GM23338 (cell line): ENCODE data around the gene SLN. TPM values are rescaled to one million over a fixed set of nuclear protein-coding genes. Genes with fewer than 3 reads are reported as not detected.

Experiments used
- ATAC-seq: fragments of 200-7000 bp; cut with Tn5 transposase; 3 replicates; pipeline ENCODE4 v1.9.1; 2020
- DNase-seq: peaks from one replicate; pipeline ENCODE4 v3.0.0-alpha.2; 2015; ENCODE audit warnings: low spot score
- H2AFZ ChIP-seq: fragments of 200-600 bp; sonication (generic); 2 replicates; pipeline ENCODE4 v1.8.0; 2016; ENCODE audit warnings: antibody characterized with exemption, mild to moderate bottlenecking, moderate library complexity
- H3F3A ChIP-seq: fragments of 200-600 bp; sonication (generic); replicated peaks from 2 replicates; pipeline ENCODE4 v1.8.0; 2017; ENCODE audit warnings: antibody characterized with exemption, mixed run types, low read depth
- H3K27ac ChIP-seq: fragments of 200-600 bp; sonication (generic); 2 replicates; pipeline ENCODE4 v1.6.1; 2016; ENCODE audit warnings: low read depth
- H3K27me3 ChIP-seq: fragments of 200-600 bp; sonication (generic); 2 replicates; pipeline ENCODE4 v1.8.0; 2016; ENCODE audit warnings: mild to moderate bottlenecking, mixed run types, moderate library complexity; ENCODE audit not compliant: insufficient read depth
- H3K36me3 ChIP-seq: fragments of 200-600 bp; sonication (generic); 2 replicates; pipeline ENCODE4 v1.8.0; 2016; ENCODE audit warnings: mild to moderate bottlenecking; ENCODE audit not compliant: insufficient read depth
- H3K4me1 ChIP-seq: fragments of 200-600 bp; sonication (generic); 2 replicates; pipeline ENCODE4 v1.8.0; 2016; ENCODE audit warnings: mild to moderate bottlenecking, moderate library complexity; ENCODE audit not compliant: insufficient read depth
- H3K4me2 ChIP-seq: fragments of 200-600 bp; sonication (generic); 2 replicates; pipeline ENCODE4 v1.7.1; 2017; ENCODE audit warnings: mixed run types
- H3K4me3 ChIP-seq: fragments of 200-600 bp; sonication (generic); 2 replicates; pipeline ENCODE4 v1.6.1; 2016; ENCODE audit warnings: mixed run types
- H3K79me2 ChIP-seq: fragments of 200-600 bp; sonication (generic); replicated peaks from 2 replicates; pipeline ENCODE4 v1.8.0; 2017; ENCODE audit warnings: mild to moderate bottlenecking; ENCODE audit not compliant: insufficient read depth
- H3K9me2 ChIP-seq: fragments of 200-600 bp; sonication (generic); 2 replicates; pipeline ENCODE4 v1.8.0; 2017; ENCODE audit not compliant: insufficient read depth
- H4K20me1 ChIP-seq: fragments of 200-600 bp; sonication (generic); replicated peaks from 2 replicates; pipeline ENCODE4 v1.8.0; 2017; ENCODE audit warnings: mild to moderate bottlenecking; ENCODE audit not compliant: insufficient read depth
- H3K27ac Mint-ChIP-seq: 2 replicates; pipeline ENCODE4 v1.8.0; 2020; ENCODE audit warnings: inconsistent platforms, mild to moderate bottlenecking, moderate library complexity, mixed read lengths
- H3K27me3 Mint-ChIP-seq: 3 replicates; pipeline ENCODE4 v1.8.0; 2022; ENCODE audit warnings: low read depth, mild to moderate bottlenecking, moderate library complexity, mixed read lengths, inconsistent platforms; ENCODE audit not compliant: insufficient read depth, poor library complexity
- H3K36me3 Mint-ChIP-seq: 3 replicates; pipeline ENCODE4 v1.8.0; 2021; ENCODE audit warnings: low read depth, mild to moderate bottlenecking, inconsistent platforms, moderate library complexity, mixed read lengths
- H3K4me1 Mint-ChIP-seq: 3 replicates; pipeline ENCODE4 v1.8.0; 2020; ENCODE audit warnings: mild to moderate bottlenecking, inconsistent platforms, mixed read lengths
- H3K4me3 Mint-ChIP-seq: 3 replicates; pipeline ENCODE4 v1.8.0; 2021; ENCODE audit warnings: moderate library complexity, mild to moderate bottlenecking, inconsistent platforms, mixed read lengths
- H3K9me3 Mint-ChIP-seq: 3 replicates; pipeline ENCODE4 v1.8.0; 2020; ENCODE audit warnings: moderate library complexity, mild to moderate bottlenecking, inconsistent platforms, mixed read lengths
- CREB1 ChIP-seq: fragments of 250-450 bp; sonication (Bioruptor Pico); IDR thresholded peaks from 2 replicates; pipeline ENCODE4 v1.5.0; 2020; ENCODE audit warnings: low read depth, mild to moderate bottlenecking, moderate library complexity
- CTCF ChIP-seq, 2 experiments: fragments of 200-600 bp in 1 of 2; sonication (generic) in 1 of 2; conservative IDR thresholded peaks; 2 replicates each; pipeline versions ENCODE4 v1.5.1 to v1.6.1; 2016 to 2017; ENCODE audit warnings: antibody characterized with exemption in 2 of 2, low read depth in 2 of 2, mild to moderate bottlenecking in 2 of 2, moderate library complexity in 1 of 2
- ETS1 ChIP-seq: IDR thresholded peaks from 2 replicates; pipeline ENCODE4 v1.6.1; 2016; ENCODE audit warnings: antibody characterized with exemption
- EZH2 ChIP-seq: fragments of 200-600 bp; sonication (generic); IDR thresholded peaks from one replicate; pipeline ENCODE4 v1.8.0; 2017; ENCODE audit warnings: antibody characterized with exemption, mild to moderate bottlenecking, low read depth; ENCODE audit not compliant: unreplicated experiment
- EZH2phosphoT487 ChIP-seq: fragments of 200-600 bp; sonication (generic); IDR thresholded peaks from one replicate; pipeline ENCODE4 v1.8.1; 2018; ENCODE audit warnings: antibody characterized with exemption; ENCODE audit not compliant: unreplicated experiment
- JUNB ChIP-seq: IDR thresholded peaks from one replicate; pipeline ENCODE4 v1.6.1; 2016; ENCODE audit warnings: antibody characterized with exemption; ENCODE audit not compliant: unreplicated experiment
- NANOG ChIP-seq: IDR thresholded peaks from 2 replicates; pipeline ENCODE4 v1.6.1; 2016; ENCODE audit warnings: antibody characterized with exemption, borderline replicate concordance
- POLR2AphosphoS5 ChIP-seq: IDR thresholded peaks from 2 replicates; pipeline ENCODE4 v1.6.1; 2016; ENCODE audit warnings: antibody characterized with exemption, low read depth
- REST ChIP-seq: IDR thresholded peaks from one replicate; pipeline ENCODE4 v1.6.1; 2018; ENCODE audit warnings: antibody characterized with exemption; ENCODE audit not compliant: unreplicated experiment
- STAT1 ChIP-seq: IDR thresholded peaks from one replicate; pipeline ENCODE4 v1.6.1; 2016; ENCODE audit warnings: antibody characterized with exemption; ENCODE audit not compliant: unreplicated experiment
- ZNF114 ChIP-seq: fragments of 250-450 bp; sonication (Bioruptor Pico); IDR thresholded peaks from 2 replicates; pipeline ENCODE4 v1.5.0; 2020; ENCODE audit warnings: mild to moderate bottlenecking, moderate library complexity
- ZNF331 ChIP-seq: fragments of 250-450 bp; sonication (Bioruptor Pico); IDR thresholded peaks from 2 replicates; pipeline ENCODE4 v1.5.0; 2020; ENCODE audit warnings: low read depth, mild to moderate bottlenecking, moderate library complexity
- ZNF462 ChIP-seq: fragments of 250-450 bp; sonication (Bioruptor Pico); IDR thresholded peaks from 2 replicates; pipeline ENCODE4 v1.5.0; 2020; ENCODE audit warnings: mild to moderate bottlenecking, moderate library complexity
- polyA plus RNA-seq: library from polyadenylated mRNA; unstranded; fragments of >200 nt; fragmentation: Nextera tagmentation; extraction: Ambion mirVana; gene quantifications from 2 replicates; pipeline ENCODE4 v1.2.1, GENCODE V29; 2016
- total RNA-seq: library from RNA; depleted of rRNA; stranded (reverse); fragments of >200 nt; shearing (Covaris generic); gene quantifications from 2 replicates; pipeline ENCODE4 v1.2.3, GENCODE V29; 2014

Gene SLN
- total and polyA plus RNA-seq, 2 experiments from 2014 or later: not detected

- Mint-ChIP-seq H3K27me3 (no peaks in the 10 kb centered on the region), H3K27ac (no peak overlapping the region), H3K4me3 (no peak overlapping the region), H3K4me1 (no peaks in the 10 kb centered on the region), H3K9me3 (no peaks in the 10 kb centered on the region), H3K36me3 (no peaks in the 10 kb centered on the region)
- Histone ChIP-seq H3K27me3 (no peaks in the 10 kb centered on the region), H3K27ac (no peak overlapping the region), H3K9me2 (no peaks in the 10 kb centered on the region), H3K79me2 (no peaks in the 10 kb centered on the region), H3F3A (no peaks in the 10 kb centered on the region), H3K4me1 (no peaks in the 10 kb centered on the region), H3K36me3 (no peaks in the 10 kb centered on the region), H3K4me2 (no peak overlapping the region), H4K20me1 (no peaks in the 10 kb centered on the region), H3K4me3 (no peak overlapping the region), H2AFZ (peak overlapping the region; percentile 81)
- DNase-seq (no peak), ATAC-seq (no peak)
- TF ChIP-seq STAT1 (no peak), CREB1 (CRISPR knock-in tag) (no peak), ETS1 (no peak), JUNB (no peak), EZH2 (no peak), CTCF (conservative IDR thresholded peaks at IDR 0.05; ENCODE audit: low read depth in 2 of 2) (no peak), REST (no peak), EZH2phosphoT487 (no peak), ZNF114 (CRISPR knock-in tag) (no peak), ZNF462 (CRISPR knock-in tag) (no peak), POLR2AphosphoS5 (no peak), NANOG (no peak), ZNF331 (CRISPR knock-in tag) (no peak)
Observed at GRCh38 chr11:107731941-107732688, 20.3 kb upstream of the SLN start.
